ENCODE data around the gene FNDC4. TPM values are rescaled to one million over a fixed set of nuclear protein-coding genes. Genes with fewer than 3 reads are reported as not detected.

Gene FNDC4
- total and polyA plus RNA-seq, 12 donors, result 0.58 to 11.7 (median 2.0) TPM

- no peaks in the 10 kb centered on the region for H3K9me3 ChIP-seq
- no peaks in the 10 kb centered on the region for H3K4me1 ChIP-seq
- TF ChIP-seq CTCF (IDR thresholded peaks at IDR 0.05), result no peak
- no peak for DNase-seq
- no peak overlapping the region for H3K4me3 ChIP-seq
- no peaks in the 10 kb centered on the region for H3K36me3 ChIP-seq
- intact Hi-C loops (cut with DNase I), result no loop called here
- peaks cover 0 to 6% (median 0%) of the 10 kb centered on the region in 7 donors for H3K27me3 ChIP-seq
- H3K27ac ChIP-seq, result no peak overlapping the region
- no peak for ATAC-seq
- 51% methylated on average over 4 of the region's 4 CpGs for WGBS, 2 donors
Observed at GRCh38 chr2:27537287-27537686, 42.3 kb upstream of the FNDC4 start.

- H3K4me1 ChIP-seq, result no peaks in the 10 kb centered on the region
- peaks cover 0 to 22% (median 4%) of the 10 kb centered on the region in 7 donors for H3K27me3 ChIP-seq
- DNase-seq (no peak), ATAC-seq (no peak)
- no peak overlapping the region for H3K4me3 ChIP-seq
- H3K27ac ChIP-seq, result no peak overlapping the region
- H3K9me3 ChIP-seq, result peaks cover 0 to 4% (median 0%) of the 10 kb centered on the region in 11 donors
- TF ChIP-seq CTCF (IDR thresholded peaks at IDR 0.05), result no peak
- no peaks in the 10 kb centered on the region for H3K36me3 ChIP-seq
- WGBS, 2 donors, result 80 to 85% methylated on average over 2 of the region's 2 CpGs
- intact Hi-C loops (cut with DNase I), result no loop called here
Observed at GRCh38 chr2:27531983-27532382, 37.0 kb upstream of the FNDC4 start.

DNA sequence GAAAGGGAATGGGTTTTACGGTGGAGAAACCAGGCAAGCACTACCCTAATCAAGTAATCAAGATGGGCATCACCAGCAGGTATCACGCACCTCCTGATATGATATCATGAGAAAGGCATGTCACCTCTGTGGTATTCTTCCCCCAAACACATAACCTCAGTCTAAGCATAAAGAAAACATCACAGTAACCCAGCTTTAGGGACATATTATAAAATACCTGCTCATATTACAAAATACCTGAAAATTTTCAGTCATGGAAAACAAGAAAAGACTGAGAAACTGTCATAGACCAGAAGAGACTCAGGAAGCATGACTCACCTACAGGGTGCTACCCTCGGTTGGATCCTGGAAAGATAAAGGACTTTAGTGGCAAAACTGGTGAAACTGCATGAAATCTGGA, 32.2 kb upstream of the FNDC4 start:
- no peak for DNase-seq
- TF ChIP-seq CTCF (IDR thresholded peaks at IDR 0.05), result no peak
- Histone ChIP-seq H3K27ac (no peak overlapping the region), H3K36me3 (no peaks in the 10 kb centered on the region), H3K27me3 (peaks cover 0 to 23% (median 0%) of the 10 kb centered on the region in 7 donors), H3K9me3 (peaks cover 0 to 4% (median 0%) of the 10 kb centered on the region in 11 donors), H3K4me1 (no peaks in the 10 kb centered on the region), H3K4me3 (no peak overlapping the region)
- intact Hi-C loops (cut with DNase I), result no loop called here
- WGBS, 2 donors, result 66 to 68% methylated on average over 3 of the region's 3 CpGs
- ATAC-seq, result no peak

- no peak for ATAC-seq
- H3K27me3 ChIP-seq, result peaks cover 0 to 24% (median 6%) of the 10 kb centered on the region in 7 donors
- intact Hi-C loops (cut with DNase I), result no loop called here
- no peaks in the 10 kb centered on the region for H3K9me3 ChIP-seq
- no peak for DNase-seq
- no peaks in the 10 kb centered on the region for H3K36me3 ChIP-seq
- no peak for TF ChIP-seq CTCF (IDR thresholded peaks at IDR 0.05)
- no peak overlapping the region for H3K27ac ChIP-seq
- no peaks in the 10 kb centered on the region for H3K4me1 ChIP-seq
- H3K4me3 ChIP-seq, result no peak overlapping the region
- WGBS, 2 donors, result 89 to 94% methylated on average over 7 of the region's 7 CpGs
Observed at GRCh38 chr2:27522400-27522945, 27.5 kb upstream of the FNDC4 start.

Measured in heart right ventricle (tissue), 16 donors.